Jurkat, Clone E6-1 (cell line): ENCODE results near the gene HIVEP3.

ENCODE experiments used
- DNase-seq: peaks from one replicate; pipeline ENCODE4 v3.0.0-alpha.2; 2011; ENCODE audit warnings: low read depth, low spot score
- H3K4me3 ChIP-seq: 2 replicates; pipeline ENCODE4 v1.5.1; 2011; ENCODE audit warnings: mild to moderate bottlenecking, low read length, control low read depth, moderate library complexity

HIVEP3 gene

GRCh38 chr1:41900603-41901444, 17.9 kb downstream of the HIVEP3 start:
- DNase-seq, result no peak
- no peak overlapping the region for H3K4me3 ChIP-seq

- peak; percentile 92 for DNase-seq
- peak overlapping the region; percentile 41 for H3K4me3 ChIP-seq
These were observed 20.5 kb downstream of the HIVEP3 start for GRCh38 chr1:41898191-41898713.

GRCh38 chr1:41895552-41895951, 23.2 kb downstream of the HIVEP3 start:
- no peak for DNase-seq
- no peak overlapping the region for H3K4me3 ChIP-seq

GRCh38 chr1:41894808-41895483, 23.8 kb downstream of the HIVEP3 start:
- DNase-seq, result no peak
- no peak overlapping the region for H3K4me3 ChIP-seq

- no peak for DNase-seq
- H3K4me3 ChIP-seq, result no peak overlapping the region
These were observed 24.5 kb downstream of the HIVEP3 start for GRCh38 chr1:41894101-41894807.

- no peak for DNase-seq
- peak overlapping the region; percentile 57 for H3K4me3 ChIP-seq
These were observed 26.4 kb downstream of the HIVEP3 start for GRCh38 chr1:41892301-41892781.

GRCh38 chr1:41891199-41891896, 27.4 kb downstream of the HIVEP3 start:
- peak overlapping the region; percentile 57 for H3K4me3 ChIP-seq
- DNase-seq, result peak; percentile 85

- DNase-seq, result no peak
- peak overlapping the region; percentile 57 for H3K4me3 ChIP-seq
These were observed 27.9 kb downstream of the HIVEP3 start for GRCh38 chr1:41890825-41891198.

GRCh38 chr1:41889506-41890414, 29.0 kb downstream of the HIVEP3 start:
- H3K4me3 ChIP-seq, result no peak overlapping the region
- DNase-seq, result no peak

GRCh38 chr1:41888756-41889155, 30.0 kb downstream of the HIVEP3 start:
- H3K4me3 ChIP-seq, result no peak overlapping the region
- no peak for DNase-seq

- DNase-seq, result no peak
- no peak overlapping the region for H3K4me3 ChIP-seq
These were observed 31.4 kb downstream of the HIVEP3 start for GRCh38 chr1:41887365-41887764.

GRCh38 chr1:41884256-41885230, 34.2 kb downstream of the HIVEP3 start:
- H3K4me3 ChIP-seq, result no peak overlapping the region
- no peak for DNase-seq

GRCh38 chr1:41883507-41883906, 35.2 kb downstream of the HIVEP3 start:
- no peak for DNase-seq
- H3K4me3 ChIP-seq, result no peak overlapping the region

- H3K4me3 ChIP-seq, result peak overlapping the region; percentile 30
- no peak for DNase-seq
These were observed 36.2 kb downstream of the HIVEP3 start for GRCh38 chr1:41882486-41882885.

- peak overlapping the region; percentile 30 for H3K4me3 ChIP-seq
- peak; percentile 97 for DNase-seq
These were observed 36.6 kb downstream of the HIVEP3 start for GRCh38 chr1:41882068-41882477.

- no peak overlapping the region for H3K4me3 ChIP-seq
These were observed 37.5 kb downstream of the HIVEP3 start for GRCh38 chr1:41880950-41881885.

More at GRCh38 chr1:41880950-41881885, 37.5 kb downstream of the HIVEP3 start:
- DNase-seq, result no peak
